H9 (cell line): Measurements from ENCODE around the gene CFAP46. TPM values are rescaled to one million over a fixed set of nuclear protein-coding genes. Genes with fewer than 3 reads are reported as not detected.

Experiments
- DNase-seq: peaks from one replicate; pipeline ENCODE4 v3.0.0-alpha.2; 2017
- H2AFZ ChIP-seq: one replicate; pipeline ENCODE4 v1.6.1; 2013; ENCODE audit warnings: mild to moderate bottlenecking, low read length, control low read depth, moderate library complexity
- H2AK5ac ChIP-seq: 2 replicates; pipeline ENCODE4 v1.6.1; 2013; ENCODE audit warnings: low read length, control low read depth, mixed read lengths; ENCODE audit not compliant: insufficient read length
- H2BK120ac ChIP-seq: one replicate; pipeline ENCODE4 v1.6.1; 2013; ENCODE audit warnings: low read depth, mild to moderate bottlenecking, low read length, control low read depth, inconsistent platforms; ENCODE audit not compliant: poor library complexity, severe bottlenecking
- H2BK12ac ChIP-seq: 2 replicates; pipeline ENCODE4 v1.6.1; 2013; ENCODE audit warnings: low read length, control low read depth, mixed read lengths, low read depth; ENCODE audit not compliant: insufficient read length
- H2BK15ac ChIP-seq: 2 replicates; pipeline ENCODE4 v1.6.1; 2013; ENCODE audit warnings: low read depth, low read length, control low read depth
- H2BK20ac ChIP-seq: one replicate; pipeline ENCODE4 v1.6.1; 2013; ENCODE audit warnings: low read depth, mild to moderate bottlenecking, low read length, control low read depth, inconsistent platforms; ENCODE audit not compliant: poor library complexity, severe bottlenecking
- H2BK5ac ChIP-seq: 2 replicates; pipeline ENCODE4 v1.6.1; 2013; ENCODE audit warnings: low read length, control low read depth, mixed read lengths; ENCODE audit not compliant: insufficient read length
- H3K14ac ChIP-seq: 2 replicates; pipeline ENCODE4 v1.6.1; 2013; ENCODE audit warnings: low read length, control low read depth; ENCODE audit not compliant: insufficient read depth
- H3K18ac ChIP-seq: 2 replicates; pipeline ENCODE4 v1.6.1; 2013; ENCODE audit warnings: low read depth, mild to moderate bottlenecking, mixed read lengths, low read length, control low read depth; ENCODE audit not compliant: insufficient read length
- H3K23ac ChIP-seq: 2 replicates; pipeline ENCODE4 v1.6.1; 2013; ENCODE audit warnings: low read length, control low read depth, mixed read lengths, low read depth; ENCODE audit not compliant: insufficient read length
- H3K23me2 ChIP-seq: 2 replicates; pipeline ENCODE4 v1.6.1; 2013; ENCODE audit warnings: low read depth, mild to moderate bottlenecking, mixed read lengths, low read length, control low read depth; ENCODE audit not compliant: insufficient read length, poor library complexity, severe bottlenecking
- H3K27ac ChIP-seq: 2 replicates; pipeline ENCODE4 v1.5.1; 2013; ENCODE audit warnings: low read length, control low read depth, mixed read lengths, low read depth; ENCODE audit not compliant: insufficient read length
- H3K27me3 ChIP-seq: 2 replicates; pipeline ENCODE4 v1.6.1; 2013; ENCODE audit warnings: low read length, control low read depth, inconsistent platforms; ENCODE audit not compliant: insufficient read depth
- H3K4ac ChIP-seq: 2 replicates; pipeline ENCODE4 v1.6.1; 2013; ENCODE audit warnings: low read depth, mild to moderate bottlenecking, control low read depth, inconsistent platforms, low read length, moderate library complexity
- H3K4me1 ChIP-seq: 2 replicates; pipeline ENCODE4 v1.6.1; 2013; ENCODE audit warnings: low read length, control low read depth, inconsistent platforms; ENCODE audit not compliant: insufficient read depth
- H3K4me2 ChIP-seq: 2 replicates; pipeline ENCODE4 v1.6.1; 2013; ENCODE audit warnings: low read length, control low read depth, mixed read lengths; ENCODE audit not compliant: insufficient read length, insufficient read depth
- H3K56ac ChIP-seq: 2 replicates; pipeline ENCODE4 v1.6.1; 2013; ENCODE audit warnings: low read depth, mild to moderate bottlenecking, mixed read lengths, low read length, control low read depth; ENCODE audit not compliant: insufficient read length
- H3K79me1 ChIP-seq: 2 replicates; pipeline ENCODE4 v1.6.1; 2013; ENCODE audit warnings: low read depth, mild to moderate bottlenecking, moderate library complexity, low read length, control low read depth, inconsistent platforms; ENCODE audit not compliant: insufficient read depth, poor library complexity, severe bottlenecking
- H3K79me2 ChIP-seq: 2 replicates; pipeline ENCODE4 v1.6.1; 2013; ENCODE audit warnings: low read length, control low read depth, inconsistent platforms; ENCODE audit not compliant: insufficient read depth
- H3K9ac ChIP-seq: 2 replicates; pipeline ENCODE4 v1.6.1; 2013; ENCODE audit warnings: low read length, control low read depth, mixed read lengths; ENCODE audit not compliant: insufficient read length; ENCODE audit errors: extremely low read depth
- H3K9me3 ChIP-seq: one replicate; pipeline ENCODE4 v1.6.1; 2013; ENCODE audit warnings: low read depth, low read length, inconsistent platforms; ENCODE audit not compliant: control insufficient read depth
- H3T11ph ChIP-seq: one replicate; pipeline ENCODE4 v1.6.1; 2013; ENCODE audit warnings: mild to moderate bottlenecking, low read length, control low read depth, inconsistent platforms
- H4K20me1 ChIP-seq: one replicate; pipeline ENCODE4 v1.6.1; 2013; ENCODE audit not compliant: control insufficient read depth, insufficient read length, insufficient read depth
- H4K5ac ChIP-seq: 2 replicates; pipeline ENCODE4 v1.6.1; 2013; ENCODE audit warnings: low read depth, mild to moderate bottlenecking, mixed read lengths, low read length, control low read depth; ENCODE audit not compliant: insufficient read length
- H4K8ac ChIP-seq: replicated peaks from 2 replicates; pipeline ENCODE4 v1.6.1; 2013; ENCODE audit warnings: low read length, control low read depth, mixed read lengths, low read depth; ENCODE audit not compliant: insufficient read length
- H4K91ac ChIP-seq: 2 replicates; pipeline ENCODE4 v1.6.1; 2013; ENCODE audit warnings: low read depth, mild to moderate bottlenecking, moderate library complexity, mixed read lengths, low read length, control low read depth; ENCODE audit not compliant: insufficient read length
- H3K27ac Mint-ChIP-seq, 3 experiments: 2 replicates in 2 of 3; 3 replicates in 1 of 3; pipeline ENCODE4 v1.8.0; 2020 to 2021; ENCODE audit warnings: mixed read lengths in 3 of 3, mild to moderate bottlenecking in 1 of 3, moderate library complexity in 1 of 3
- H3K27me3 Mint-ChIP-seq: 2 replicates; pipeline ENCODE4 v1.8.0; 2021; ENCODE audit warnings: low read depth, mild to moderate bottlenecking, moderate library complexity, mixed read lengths
- H3K36me3 Mint-ChIP-seq, 3 experiments: 2 replicates in 2 of 3; 3 replicates in 1 of 3; pipeline ENCODE4 v1.8.0; 2020 to 2021; ENCODE audit warnings: low read depth in 3 of 3, mixed read lengths in 3 of 3; ENCODE audit not compliant: insufficient read depth in 1 of 3
- H3K4me1 Mint-ChIP-seq, 2 experiments: 2 replicates each; pipeline ENCODE4 v1.8.0; 2020; ENCODE audit warnings: mixed read lengths in 2 of 2
- H3K4me3 Mint-ChIP-seq, 2 experiments: 2 replicates in 1 of 2; 3 replicates in 1 of 2; pipeline ENCODE4 v1.8.0; 2020 to 2021; ENCODE audit warnings: mild to moderate bottlenecking in 2 of 2, mixed read lengths in 2 of 2, moderate library complexity in 1 of 2
- H3K9me3 Mint-ChIP-seq, 2 experiments: 2 replicates in 1 of 2; 3 replicates in 1 of 2; pipeline ENCODE4 v1.8.0; 2020; ENCODE audit warnings: mild to moderate bottlenecking in 2 of 2, mixed read lengths in 2 of 2, moderate library complexity in 1 of 2
- CTCF ChIP-seq: fragments of 200-600 bp; sonication (generic); conservative IDR thresholded peaks from 3 replicates; pipeline ENCODE4 v1.8.0; 2021; ENCODE audit warnings: antibody characterized with exemption, mild to moderate bottlenecking
- WGBS: extraction: QIAGEN DNeasy Blood & Tissue Kit; methylation state at CpG from one replicate; pipeline ENCODE4 v1.1.7; 2013; ENCODE audit warnings: missing lambda C conversion rate, low lambda C conversion rate, mixed read lengths; ENCODE audit not compliant: insufficient read length; ENCODE audit errors: extremely low coverage; 5-methylcytosine and 5-hydroxymethylcytosine counted together
- total RNA-seq: library from RNA; stranded (reverse); gene quantifications from 2 replicates; pipeline ENCODE4 v1.2.1, GENCODE V29; 2021

Gene CFAP46
- total RNA-seq, 1 experiment from 2014 or later, result 3.1 TPM

- Histone ChIP-seq H2BK12ac (no peak overlapping the region), H3K9me3 (peaks cover 2% of the 10 kb centered on the region), H3K4me2 (no peak overlapping the region), H3T11ph (no peak overlapping the region), H3K23ac (no peak overlapping the region), H3K27me3 (no peaks in the 10 kb centered on the region), H2AK5ac (no peak overlapping the region), H4K20me1 (no peaks in the 10 kb centered on the region), H2BK120ac (no peak overlapping the region), H4K5ac (no peak overlapping the region), H3K27ac (no peak overlapping the region), H3K14ac (no peak overlapping the region; the same call in 1 of the 2 replicates), H3K56ac (no peak overlapping the region), H2BK15ac (no peak overlapping the region), H3K4ac (no peak overlapping the region; the same call in 1 of the 2 replicates), H4K91ac (no peak overlapping the region), H3K79me1 (no peaks in the 10 kb centered on the region), H2AFZ (no peak overlapping the region), H3K4me1 (no peaks in the 10 kb centered on the region; the same call in 1 of the 2 replicates), H4K8ac (no peak overlapping the region), H3K79me2 (no peaks in the 10 kb centered on the region), H3K18ac (no peak overlapping the region), H2BK20ac (no peak overlapping the region), H3K23me2 (no peaks in the 10 kb centered on the region), H2BK5ac (no peak overlapping the region), H3K9ac (no peak overlapping the region)
- Mint-ChIP-seq H3K27me3 (peaks cover 10% of the 10 kb centered on the region), H3K4me1 (peaks cover 7 to 9% of the 10 kb centered on the region in 2 experiments), H3K27ac (no peak overlapping the region), H3K36me3 (peaks cover 0 to 4% (median 4%) of the 10 kb centered on the region in 3 experiments; a peak in 5 of 7 replicates), H3K9me3 (peaks cover 5% of the 10 kb centered on the region in 2 experiments), H3K4me3 (no peak overlapping the region)
- no CpG with 5 or more reads among the region's 35 CpGs for WGBS
- TF ChIP-seq CTCF, result no peak
- DNase-seq, result peak; percentile 18
These were observed 62.0 kb downstream of the CFAP46 start for GRCh38 chr10:132880128-132880981.
